Left lung (tissue), 10 donors: Measurements from ENCODE around the gene MICAL3. TPM values are rescaled to one million over a fixed set of nuclear protein-coding genes. Genes with fewer than 3 reads are reported as not detected.

Experiments used
- ATAC-seq: fragments of 200-7000 bp; cut with Tn5 transposase; one replicate; pipeline ENCODE4 v1.9.1; 2020; ENCODE audit warnings: moderate library complexity
- DNase-seq, 4 donors: peaks; one replicate each; pipeline ENCODE4 v3.0.0-alpha.2; 2013 to 2020
- H3K27ac ChIP-seq, 2 donors: fragments of 200-600 bp; sonication (generic) in 1 of 2; one replicate each; pipeline versions ENCODE4 v1.5.0 to v1.8.0; 2020 to 2021
- H3K27me3 ChIP-seq, 2 donors: fragments of 200-600 bp; sonication (generic) in 1 of 2; one replicate each; pipeline versions ENCODE4 v1.5.0 to v1.8.0; 2020 to 2021
- H3K36me3 ChIP-seq, 2 donors: fragments of 200-600 bp; sonication (generic) in 1 of 2; one replicate each; pipeline versions ENCODE4 v1.5.0 to v1.8.0; 2020 to 2021
- H3K4me1 ChIP-seq, 2 donors: fragments of 200-600 bp; one replicate each; pipeline ENCODE4 v1.8.0; 2021
- H3K4me3 ChIP-seq, 2 donors: fragments of 200-600 bp; sonication (generic) in 1 of 2; one replicate each; pipeline versions ENCODE4 v1.5.0 to v1.8.0; 2020 to 2021; ENCODE audit warnings: mild to moderate bottlenecking in 1 of 2
- H3K9me3 ChIP-seq, 2 donors: fragments of 200-600 bp; sonication (generic) in 1 of 2; one replicate each; pipeline versions ENCODE4 v1.5.0 to v1.8.0; 2020 to 2021
- intact Hi-C, 2 donors: fragments of 100-400 bp; cut with DNase I; formaldehyde crosslinking; loops; one replicate each; pipeline versions ENCODE4 v1.11.2 to v1.14.2; 2022
- polyA plus RNA-seq, 6 donors: library from polyadenylated mRNA; unstranded; fragments of 120-200 nt; gene quantifications; one replicate each; pipeline ENCODE4 v1.2.1, GENCODE V29; 2013; ENCODE audit not compliant: insufficient read length in 6 of 6
- total RNA-seq, 2 donors: library from RNA; stranded (reverse); fragmentation: NEBNext Ultra II Directional; extraction: Animal tissue kit (Norgen Biotek cat#: 25700); gene quantifications; one replicate each; pipeline ENCODE4 v1.2.1, GENCODE V29; 2021
- TF ChIP-seq, protein P1 (sequence below), 2 donors: fragments of 200-600 bp; sonication (generic) in 1 of 2; IDR thresholded peaks; one replicate each; pipeline versions ENCODE4 v1.5.0 to v1.8.0; 2021; ENCODE audit warnings: antibody characterized with exemption in 2 of 2
- donor health status: DM: no; HTN: yes; CAD: no.
- donor health status: DM: no; HTN: no; CAD: no.

Gene MICAL3
- total and polyA plus RNA-seq, 8 donors, result 24.9 to 64.8 (median 56.2) TPM

DNA sequence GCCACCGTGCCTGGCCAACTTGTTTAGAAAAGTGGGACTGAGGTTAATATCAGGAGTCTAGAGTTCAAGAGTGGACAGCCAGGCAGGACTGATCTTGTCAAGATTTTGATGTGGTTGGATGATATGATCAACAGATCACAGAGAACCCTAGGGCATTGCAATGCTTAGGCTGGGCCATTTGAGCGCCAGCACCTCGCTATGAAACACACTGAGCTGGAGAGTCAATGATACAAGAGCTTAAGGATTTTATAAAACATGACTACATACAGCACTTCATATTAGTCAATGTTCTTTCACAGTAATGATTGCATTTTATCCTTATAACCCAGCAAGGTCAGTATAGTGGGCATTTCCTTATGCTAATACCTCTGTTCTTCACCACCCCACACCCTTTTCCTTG, 38.1 kb upstream of the MICAL3 start:
- H3K27ac ChIP-seq, result no peak overlapping the region
- peaks cover 0 to under 1% of the 10 kb centered on the region in 2 donors for H3K4me1 ChIP-seq

DNA sequence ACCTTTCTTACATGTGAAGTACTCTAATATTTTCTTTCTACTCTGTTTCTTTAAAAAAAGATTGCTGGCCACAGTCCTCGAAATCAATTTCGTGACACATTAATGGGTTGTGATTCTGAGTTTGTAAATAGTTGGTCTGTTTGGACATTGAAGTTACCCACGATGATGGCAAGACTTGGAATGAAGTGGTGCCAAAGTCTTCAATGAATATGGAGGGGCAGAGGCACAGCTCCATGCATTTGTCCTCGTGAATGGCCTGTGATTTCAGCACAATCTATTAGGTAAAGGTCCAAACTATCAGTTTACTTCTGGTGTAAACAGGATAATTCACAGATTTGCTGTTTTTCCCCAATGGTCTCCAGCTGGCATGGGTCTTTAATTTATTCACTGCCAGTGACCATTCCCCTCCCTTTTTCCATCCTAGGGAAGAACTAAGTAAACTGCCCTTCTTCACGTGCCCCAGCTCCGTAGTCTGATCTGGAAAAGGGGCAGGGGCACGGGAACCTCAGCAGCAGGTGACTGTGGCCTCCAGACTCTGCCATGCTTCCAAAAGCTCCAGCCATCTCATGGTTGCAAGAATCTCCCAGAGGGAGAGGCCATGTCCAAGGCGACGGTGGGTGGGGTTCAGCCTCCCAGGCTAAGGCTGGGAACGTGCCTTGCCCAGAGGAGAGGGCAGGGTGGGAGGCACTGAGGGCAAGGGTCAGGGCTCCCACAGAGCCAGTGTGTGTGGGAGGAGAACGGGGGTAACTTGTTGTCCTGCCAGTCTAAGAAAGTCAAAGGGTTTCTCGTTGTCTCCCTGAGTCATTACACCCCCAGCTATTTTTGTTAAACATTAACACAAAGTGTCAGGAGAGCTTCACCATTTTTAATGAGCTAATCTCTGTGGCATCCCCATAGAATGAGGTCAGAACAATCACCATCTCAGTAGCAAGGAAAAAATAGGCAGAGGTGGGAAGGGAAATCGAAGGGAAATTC, 36.6 kb upstream of the MICAL3 start:
- Histone ChIP-seq H3K9me3 (no peaks in the 10 kb centered on the region), H3K27me3 (peaks cover 0 to 18% of the 10 kb centered on the region in 2 donors), H3K27ac (no peak overlapping the region), H3K4me3 (no peak overlapping the region), H3K36me3 (no peaks in the 10 kb centered on the region), H3K4me1 (peaks cover 0 to 2% of the 10 kb centered on the region in 2 donors)
- TF ChIP-seq, protein P1, sequence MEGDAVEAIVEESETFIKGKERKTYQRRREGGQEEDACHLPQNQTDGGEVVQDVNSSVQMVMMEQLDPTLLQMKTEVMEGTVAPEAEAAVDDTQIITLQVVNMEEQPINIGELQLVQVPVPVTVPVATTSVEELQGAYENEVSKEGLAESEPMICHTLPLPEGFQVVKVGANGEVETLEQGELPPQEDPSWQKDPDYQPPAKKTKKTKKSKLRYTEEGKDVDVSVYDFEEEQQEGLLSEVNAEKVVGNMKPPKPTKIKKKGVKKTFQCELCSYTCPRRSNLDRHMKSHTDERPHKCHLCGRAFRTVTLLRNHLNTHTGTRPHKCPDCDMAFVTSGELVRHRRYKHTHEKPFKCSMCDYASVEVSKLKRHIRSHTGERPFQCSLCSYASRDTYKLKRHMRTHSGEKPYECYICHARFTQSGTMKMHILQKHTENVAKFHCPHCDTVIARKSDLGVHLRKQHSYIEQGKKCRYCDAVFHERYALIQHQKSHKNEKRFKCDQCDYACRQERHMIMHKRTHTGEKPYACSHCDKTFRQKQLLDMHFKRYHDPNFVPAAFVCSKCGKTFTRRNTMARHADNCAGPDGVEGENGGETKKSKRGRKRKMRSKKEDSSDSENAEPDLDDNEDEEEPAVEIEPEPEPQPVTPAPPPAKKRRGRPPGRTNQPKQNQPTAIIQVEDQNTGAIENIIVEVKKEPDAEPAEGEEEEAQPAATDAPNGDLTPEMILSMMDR (IDR thresholded peaks at IDR 0.05), result no peak
- intact Hi-C loops, result no loop called here
- DNase-seq, result no peak
- ATAC-seq, result peak; percentile 70

More for the DNA sequence above, 38.1 kb upstream of the MICAL3 start:
- intact Hi-C loops, result no loop called here
- TF ChIP-seq, protein P1 (IDR thresholded peaks at IDR 0.05), result no peak
- ATAC-seq, result no peak
- no peak for DNase-seq
- Histone ChIP-seq H3K9me3 (no peaks in the 10 kb centered on the region), H3K36me3 (no peaks in the 10 kb centered on the region), H3K4me3 (no peak overlapping the region), H3K27me3 (peaks cover 0 to 24% of the 10 kb centered on the region in 2 donors)

DNA sequence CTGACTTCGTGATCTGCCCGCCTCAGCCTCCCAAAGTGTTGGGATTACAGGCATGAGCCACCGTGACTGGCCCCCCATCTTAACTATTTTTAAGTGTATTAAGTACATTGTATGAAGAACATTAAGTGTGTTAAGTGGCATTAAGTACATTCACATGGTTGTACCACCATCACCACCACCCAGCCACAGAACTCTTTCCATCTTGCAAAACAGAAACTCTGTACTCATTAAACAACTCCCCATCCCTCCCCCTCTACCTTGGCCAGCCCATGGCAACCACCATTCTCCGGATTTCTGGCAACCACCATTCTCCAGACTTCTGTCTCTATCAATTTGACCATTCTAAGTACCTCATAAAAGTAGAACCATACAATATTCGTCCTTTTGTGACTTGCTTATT, 35.6 kb upstream of the MICAL3 start:
- Histone ChIP-seq H3K4me1 (peaks cover 0 to 2% of the 10 kb centered on the region in 2 donors), H3K9me3 (no peaks in the 10 kb centered on the region), H3K27ac (no peak overlapping the region), H3K4me3 (no peak overlapping the region), H3K36me3 (no peaks in the 10 kb centered on the region), H3K27me3 (peaks cover 0 to 8% of the 10 kb centered on the region in 2 donors)
- no peak for DNase-seq
- TF ChIP-seq, protein P1 (IDR thresholded peaks at IDR 0.05), result no peak
- intact Hi-C loops, result no loop called here
- no peak for ATAC-seq

DNA sequence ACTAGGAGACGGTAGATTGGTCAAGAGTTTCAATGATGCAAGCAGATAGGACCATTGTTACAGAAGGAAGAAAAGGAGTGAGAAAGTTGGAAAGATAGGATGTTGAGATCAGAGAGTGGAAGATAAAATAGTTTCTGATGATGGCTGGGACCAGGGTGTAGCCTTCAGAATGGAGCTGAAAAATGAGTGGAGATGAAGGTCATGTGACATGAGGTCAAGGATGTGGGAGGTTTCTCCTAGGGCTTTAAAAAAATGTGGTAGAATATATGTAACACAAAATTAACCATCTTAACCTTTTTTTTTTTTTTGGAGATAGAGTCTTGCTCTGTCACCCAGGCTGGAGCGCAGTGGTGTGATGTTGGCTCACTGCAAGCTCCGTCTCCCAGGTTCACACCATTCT, 35.1 kb upstream of the MICAL3 start:
- H3K9me3 ChIP-seq, result no peaks in the 10 kb centered on the region
- TF ChIP-seq, protein P1 (IDR thresholded peaks at IDR 0.05), result no peak
- DNase-seq, result no peak
- H3K4me1 ChIP-seq, result peaks cover 0 to 2% of the 10 kb centered on the region in 2 donors
- no peaks in the 10 kb centered on the region for H3K36me3 ChIP-seq
- intact Hi-C loops, result no loop called here
- no peak for ATAC-seq
- H3K4me3 ChIP-seq, result no peak overlapping the region
- peaks cover 0 to 4% of the 10 kb centered on the region in 2 donors for H3K27me3 ChIP-seq
- no peak overlapping the region for H3K27ac ChIP-seq

DNA sequence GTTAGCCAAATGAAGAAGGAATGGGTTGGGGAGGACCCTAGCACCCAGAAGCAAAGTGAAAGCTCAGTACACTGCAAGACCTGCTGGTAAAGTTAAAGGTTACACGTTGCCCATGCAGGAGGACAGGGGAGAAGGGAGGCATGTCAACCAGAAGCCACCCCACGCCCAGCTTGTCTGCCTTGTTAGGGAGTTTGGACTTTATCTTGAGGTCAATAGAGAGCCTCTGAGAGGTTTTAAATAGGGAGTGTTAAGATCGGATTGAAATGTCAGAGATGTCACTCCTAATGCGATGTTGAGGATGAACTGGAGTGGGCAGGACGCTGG, 34.7 kb upstream of the MICAL3 start:
- TF ChIP-seq, protein P1 (IDR thresholded peaks at IDR 0.05), result no peak
- H3K4me1 ChIP-seq, result peaks cover 0 to 2% of the 10 kb centered on the region in 2 donors
- no peaks in the 10 kb centered on the region for H3K9me3 ChIP-seq
- H3K27ac ChIP-seq, result no peak overlapping the region
- peaks cover 0 to under 1% of the 10 kb centered on the region in 2 donors for H3K27me3 ChIP-seq
- ATAC-seq (no peak), DNase-seq (no peak)
- no peaks in the 10 kb centered on the region for H3K36me3 ChIP-seq
- no peak overlapping the region for H3K4me3 ChIP-seq
- intact Hi-C loops, result no loop called here
